ENCODE data around the gene SCARF1.
A peak's percentile ranks its signal among the peaks of the same experiment; 100 is the strongest.

Gene SCARF1

GRCh38 chr17:1635675-1636465 lies 9.7 kb downstream of the SCARF1 start:
- TF ChIP-seq CTCF (IDR thresholded peaks at IDR 0.05), result no peak

GRCh38 chr17:1634841-1635650 lies 10.5 kb downstream of the SCARF1 start:
- no peak for TF ChIP-seq CTCF (IDR thresholded peaks at IDR 0.05)

- no peak for TF ChIP-seq CTCF (IDR thresholded peaks at IDR 0.05)
Observed at GRCh38 chr17:1630662-1631061, 14.9 kb downstream of the SCARF1 start.

- TF ChIP-seq CTCF (IDR thresholded peaks at IDR 0.05), result peak; percentile 47; the same call in 1 of the 2 replicates
Observed at GRCh38 chr17:1629504-1630310, 15.8 kb downstream of the SCARF1 start.

DNA sequence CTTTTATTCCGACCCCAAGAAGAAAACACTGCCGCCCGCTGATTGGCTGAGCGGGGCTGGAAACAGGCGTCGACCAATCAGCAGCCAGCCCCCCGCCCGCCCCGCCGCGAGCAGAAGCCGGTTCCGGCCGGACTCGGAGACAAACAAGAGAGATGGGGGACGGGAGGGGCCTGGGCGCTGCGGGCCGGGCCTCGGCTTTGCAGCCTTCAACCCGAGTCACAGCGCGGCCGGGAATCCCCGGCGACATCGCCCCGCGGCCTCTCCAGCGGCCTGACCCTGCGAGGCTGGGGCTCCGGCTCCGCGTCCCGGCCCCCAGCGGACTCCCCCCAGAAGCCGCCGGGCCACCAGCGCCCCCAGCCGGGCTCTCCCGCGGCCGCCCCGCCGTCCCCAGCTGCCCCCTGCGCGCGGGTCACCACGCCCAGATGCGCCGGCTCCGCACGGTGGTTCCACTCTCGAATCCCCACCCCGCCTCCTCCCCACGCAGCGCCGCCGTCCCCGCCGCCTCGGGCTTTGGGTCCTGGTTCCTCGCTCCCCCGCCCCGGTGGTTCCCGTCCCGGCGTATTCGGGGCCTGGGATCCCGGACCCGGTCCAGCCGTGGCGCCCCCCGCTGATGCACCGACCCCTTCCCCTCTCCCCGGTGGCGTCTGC lies 16.6 kb downstream of the SCARF1 start:
- peak; percentile 35; the same call in 1 of the 2 replicates for TF ChIP-seq CTCF (IDR thresholded peaks at IDR 0.05)

GRCh38 chr17:1627982-1628855 lies 17.3 kb downstream of the SCARF1 start, which contains the start of gene SLC43A2:
Gene SLC43A2 (minus strand): TSS chr17:1628834. CDS start chr17:1627874, 960 bp downstream.
- TF ChIP-seq CTCF (IDR thresholded peaks at IDR 0.05), result no peak
